PC-3 (cell line): ENCODE measurements around the gene POLR2E.

Experiments used
- EZH2phosphoT487 ChIP-seq: fragments of 300-600 bp; sonication (generic); IDR thresholded peaks from 2 replicates; pipeline ENCODE4 v1.6.1; 2018; ENCODE audit warnings: mild to moderate bottlenecking, antibody characterized with exemption, low read length, borderline replicate concordance
- TF ChIP-seq, protein P1 (sequence below): fragments of 300-600 bp; sonication (generic); conservative IDR thresholded peaks from 2 replicates; pipeline ENCODE4 v1.5.1; 2017; ENCODE audit warnings: antibody characterized with exemption, low read depth, mild to moderate bottlenecking, low read length

DNA sequence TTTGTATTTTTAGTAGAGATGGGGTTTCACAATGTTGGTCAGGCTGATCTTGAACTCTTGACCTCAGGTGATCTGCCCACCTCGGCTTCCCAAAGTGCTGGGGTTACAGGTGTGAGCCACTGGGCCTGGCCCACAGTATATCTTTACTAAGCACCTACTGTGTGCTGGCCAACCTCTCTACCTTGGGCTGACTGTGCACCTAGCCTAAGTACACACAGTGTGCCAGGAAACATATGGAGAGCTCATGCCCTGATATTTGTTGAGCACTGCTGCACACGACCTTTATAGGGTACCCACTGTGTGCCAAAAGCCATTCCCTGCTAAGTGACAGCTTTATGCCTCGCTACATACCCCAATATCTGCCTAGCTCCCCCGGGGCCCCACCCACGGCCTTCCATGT is 34.5 kb downstream of the POLR2E start:
- TF ChIP-seq, protein P1, sequence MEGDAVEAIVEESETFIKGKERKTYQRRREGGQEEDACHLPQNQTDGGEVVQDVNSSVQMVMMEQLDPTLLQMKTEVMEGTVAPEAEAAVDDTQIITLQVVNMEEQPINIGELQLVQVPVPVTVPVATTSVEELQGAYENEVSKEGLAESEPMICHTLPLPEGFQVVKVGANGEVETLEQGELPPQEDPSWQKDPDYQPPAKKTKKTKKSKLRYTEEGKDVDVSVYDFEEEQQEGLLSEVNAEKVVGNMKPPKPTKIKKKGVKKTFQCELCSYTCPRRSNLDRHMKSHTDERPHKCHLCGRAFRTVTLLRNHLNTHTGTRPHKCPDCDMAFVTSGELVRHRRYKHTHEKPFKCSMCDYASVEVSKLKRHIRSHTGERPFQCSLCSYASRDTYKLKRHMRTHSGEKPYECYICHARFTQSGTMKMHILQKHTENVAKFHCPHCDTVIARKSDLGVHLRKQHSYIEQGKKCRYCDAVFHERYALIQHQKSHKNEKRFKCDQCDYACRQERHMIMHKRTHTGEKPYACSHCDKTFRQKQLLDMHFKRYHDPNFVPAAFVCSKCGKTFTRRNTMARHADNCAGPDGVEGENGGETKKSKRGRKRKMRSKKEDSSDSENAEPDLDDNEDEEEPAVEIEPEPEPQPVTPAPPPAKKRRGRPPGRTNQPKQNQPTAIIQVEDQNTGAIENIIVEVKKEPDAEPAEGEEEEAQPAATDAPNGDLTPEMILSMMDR: no peak
- no peak for TF ChIP-seq EZH2phosphoT487
